ENCODE data around the gene HES5.

The HES5 gene

GRCh38 chr1:2481885-2482284 is 48.2 kb downstream of the HES5 start:
- Histone ChIP-seq H3K36me3 (ENCODE audit: low read depth) (peaks cover 33% of the 10 kb centered on the region), H3K27ac (ENCODE audit: poor library complexity, severe bottlenecking) (peak overlapping the region; percentile 40), H3K4me1 (ENCODE audit: insufficient read depth, poor library complexity, severe bottlenecking) (peaks cover 7% of the 10 kb centered on the region), H3K4me3 (ENCODE audit: severe bottlenecking) (no peak overlapping the region), H3K9me3 (ENCODE audit: severe bottlenecking) (no peaks in the 10 kb centered on the region), H3K27me3 (ENCODE audit: insufficient read depth, poor library complexity, severe bottlenecking) (no peaks in the 10 kb centered on the region)
- TF ChIP-seq CTCF (IDR thresholded peaks at IDR 0.05; ENCODE audit: poor library complexity, severe bottlenecking): no peak
- no peak for DNase-seq (ENCODE audit: low spot score)
- ATAC-seq (ENCODE audit: low read depth): peak; percentile 64

GRCh38 chr1:2480986-2481364 is 49.1 kb downstream of the HES5 start:
- ATAC-seq (ENCODE audit: low read depth) (0 out of 3 replicates have a peak, but pooled peaks have one; percentile 4), DNase-seq (ENCODE audit: low spot score) (no peak)
- TF ChIP-seq CTCF (IDR thresholded peaks at IDR 0.05; ENCODE audit: poor library complexity, severe bottlenecking): no peak
- Histone ChIP-seq H3K9me3 (ENCODE audit: severe bottlenecking) (no peaks in the 10 kb centered on the region), H3K4me3 (ENCODE audit: severe bottlenecking) (no peak overlapping the region), H3K27me3 (ENCODE audit: insufficient read depth, poor library complexity, severe bottlenecking) (no peaks in the 10 kb centered on the region), H3K4me1 (ENCODE audit: insufficient read depth, poor library complexity, severe bottlenecking) (peaks cover 7% of the 10 kb centered on the region), H3K27ac (ENCODE audit: poor library complexity, severe bottlenecking) (peak overlapping the region; percentile 40), H3K36me3 (ENCODE audit: low read depth) (peaks cover 24% of the 10 kb centered on the region)

- no peak overlapping the region for H3K27ac ChIP-seq (ENCODE audit: poor library complexity, severe bottlenecking)
- no peaks in the 10 kb centered on the region for H3K9me3 ChIP-seq (ENCODE audit: severe bottlenecking)
- TF ChIP-seq CTCF (IDR thresholded peaks at IDR 0.05; ENCODE audit: poor library complexity, severe bottlenecking): no peak
- H3K4me1 ChIP-seq (ENCODE audit: insufficient read depth, poor library complexity, severe bottlenecking): peaks cover 7% of the 10 kb centered on the region
- no peak overlapping the region for H3K4me3 ChIP-seq (ENCODE audit: severe bottlenecking)
- H3K27me3 ChIP-seq (ENCODE audit: insufficient read depth, poor library complexity, severe bottlenecking): no peaks in the 10 kb centered on the region
- DNase-seq (ENCODE audit: low spot score): no peak
- peaks cover 23% of the 10 kb centered on the region for H3K36me3 ChIP-seq (ENCODE audit: low read depth)
- no peak for ATAC-seq (ENCODE audit: low read depth)
These were observed 49.7 kb downstream of the HES5 start for GRCh38 chr1:2480236-2480985.

GRCh38 chr1:2479618-2480017 is 50.4 kb downstream of the HES5 start:
- no peaks in the 10 kb centered on the region for H3K27me3 ChIP-seq (ENCODE audit: insufficient read depth, poor library complexity, severe bottlenecking)
- no peak for DNase-seq (ENCODE audit: low spot score)
- ATAC-seq (ENCODE audit: low read depth): no peak
- no peaks in the 10 kb centered on the region for H3K9me3 ChIP-seq (ENCODE audit: severe bottlenecking)
- H3K4me3 ChIP-seq (ENCODE audit: severe bottlenecking): no peak overlapping the region
- H3K36me3 ChIP-seq (ENCODE audit: low read depth): peaks cover 23% of the 10 kb centered on the region
- peaks cover 7% of the 10 kb centered on the region for H3K4me1 ChIP-seq (ENCODE audit: insufficient read depth, poor library complexity, severe bottlenecking)
- no peak overlapping the region for H3K27ac ChIP-seq (ENCODE audit: poor library complexity, severe bottlenecking)
- TF ChIP-seq CTCF (IDR thresholded peaks at IDR 0.05; ENCODE audit: poor library complexity, severe bottlenecking): no peak

- H3K4me1 ChIP-seq (ENCODE audit: insufficient read depth, poor library complexity, severe bottlenecking): peaks cover 7% of the 10 kb centered on the region
- no peak overlapping the region for H3K27ac ChIP-seq (ENCODE audit: poor library complexity, severe bottlenecking)
- H3K4me3 ChIP-seq (ENCODE audit: severe bottlenecking): no peak overlapping the region
- H3K9me3 ChIP-seq (ENCODE audit: severe bottlenecking): no peaks in the 10 kb centered on the region
- H3K27me3 ChIP-seq (ENCODE audit: insufficient read depth, poor library complexity, severe bottlenecking): no peaks in the 10 kb centered on the region
- peaks cover 19% of the 10 kb centered on the region for H3K36me3 ChIP-seq (ENCODE audit: low read depth)
- no peak for TF ChIP-seq CTCF (IDR thresholded peaks at IDR 0.05; ENCODE audit: poor library complexity, severe bottlenecking)
- DNase-seq (ENCODE audit: low spot score): no peak
- ATAC-seq (ENCODE audit: low read depth): no peak
These were observed 50.9 kb downstream of the HES5 start for GRCh38 chr1:2479186-2479585.

All from RWPE2 (cell line).